Renal pelvis (tissue), 4 donors: Measurements from ENCODE around the gene ANO6. TPM values are rescaled to one million over a fixed set of nuclear protein-coding genes. Genes with fewer than 3 reads are reported as not detected.
A peak's percentile ranks its signal among the peaks of the same experiment; 100 is the strongest.
"Not testable (repeated sequence)": the region's sequence is repeated elsewhere in the genome, so short reads cannot be mapped to it uniquely, and the experiment has no call there.

Experiments used
- DNase-seq: peaks from one replicate; pipeline ENCODE4 v3.0.0-alpha.2; 2013
- polyA plus RNA-seq, 3 donors: library from polyadenylated mRNA; unstranded; fragments of 120-200 nt; gene quantifications; one replicate each; pipeline ENCODE4 v1.2.1, GENCODE V29; 2013; ENCODE audit not compliant: insufficient read length in 3 of 3

The ANO6 gene
- polyA plus RNA-seq, 3 donors, result 63.1 to 66.4 (median 64.4) TPM

- DNase-seq, result no peak
Observed at GRCh38 chr12:45232756-45233372, 17.0 kb downstream of the ANO6 start.

- DNase-seq, result peak; percentile 63
Observed at GRCh38 chr12:45234139-45234865, 18.4 kb downstream of the ANO6 start.

- DNase-seq, result no peak
Observed at GRCh38 chr12:45235087-45236025, 19.5 kb downstream of the ANO6 start.

- not testable (repeated sequence) for DNase-seq
Observed at GRCh38 chr12:45236383-45236782, 20.5 kb downstream of the ANO6 start.

GRCh38 chr12:45242180-45242579 is 26.3 kb downstream of the ANO6 start:
- no peak for DNase-seq

GRCh38 chr12:45243963-45244362 is 28.1 kb downstream of the ANO6 start:
- DNase-seq, result no peak

GRCh38 chr12:45244561-45245343 is 28.9 kb downstream of the ANO6 start:
- DNase-seq, result no peak

GRCh38 chr12:45246236-45246635 is 30.3 kb downstream of the ANO6 start:
- no peak for DNase-seq

- DNase-seq, result no peak
Observed at GRCh38 chr12:45247589-45247988, 31.7 kb downstream of the ANO6 start.

GRCh38 chr12:45248095-45248494 is 32.2 kb downstream of the ANO6 start:
- no peak for DNase-seq

- DNase-seq, result no peak
Observed at GRCh38 chr12:45254254-45254653, 38.4 kb downstream of the ANO6 start.

- no peak for DNase-seq
Observed at GRCh38 chr12:45256721-45257120, 40.8 kb downstream of the ANO6 start.

GRCh38 chr12:45257185-45257930 is 41.5 kb downstream of the ANO6 start:
- no peak for DNase-seq

GRCh38 chr12:45259675-45260074 is 43.8 kb downstream of the ANO6 start:
- no peak for DNase-seq

- DNase-seq, result no peak
Observed at GRCh38 chr12:45260104-45260815, 44.4 kb downstream of the ANO6 start.

GRCh38 chr12:45260854-45261253 is 45.0 kb downstream of the ANO6 start:
- no peak for DNase-seq

GRCh38 chr12:45262185-45262584 is 46.3 kb downstream of the ANO6 start:
- not testable (repeated sequence) for DNase-seq

- DNase-seq, result no peak
Observed at GRCh38 chr12:45263587-45263986, 47.7 kb downstream of the ANO6 start.

- peak; percentile 95 for DNase-seq
Observed at GRCh38 chr12:45268672-45269411, 52.9 kb downstream of the ANO6 start.

- no peak for DNase-seq
Observed at GRCh38 chr12:45269412-45269751, 53.5 kb downstream of the ANO6 start.
